ENCODE measurements around the gene AP1M1.

- TF ChIP-seq REST (IDR thresholded peaks at IDR 0.05; ENCODE audit: low read depth) = no peak
- no peak for TF ChIP-seq TAF1 (IDR thresholded peaks at IDR 0.05; ENCODE audit: low read depth)
- no peak for TF ChIP-seq FOXM1 (IDR thresholded peaks at IDR 0.05; ENCODE audit: borderline replicate concordance, low read depth)
- TF ChIP-seq EP300 (IDR thresholded peaks at IDR 0.05; ENCODE audit: borderline replicate concordance) = no peak
- no peak for TF ChIP-seq CEBPB (IDR thresholded peaks at IDR 0.05)
- no peak for TF ChIP-seq RAD21 (IDR thresholded peaks at IDR 0.05; ENCODE audit: low read depth)
Observed at GRCh38 chr19:16208064-16208759, 10.5 kb downstream of the AP1M1 start.

Data from Ishikawa (cell line).